Stimulated activated naive CD8-positive, alpha-beta T cell treated with anti-CD3 and anti-CD28 coated beads, Interleukin-15, Interleukin-2, amounts not matched to agents 100 U/mL and 50 U/mL, for 24 hours (primary cell): Measurements from ENCODE around the gene H3-3A.

ENCODE experiments used
- ATAC-seq: fragments of 150-1000 bp; cut with Tn5 transposase; one replicate; pipeline ENCODE4 v1.10.0; 2021
- DNase-seq: peaks from one replicate; pipeline ENCODE4 v3.0.0; 2021

H3-3A gene

GRCh38 chr1:226054519-226055327, 7.8 kb upstream of the H3-3A start:
- no peak for DNase-seq
- no peak for ATAC-seq

GRCh38 chr1:226059709-226060108, 2.8 kb upstream of the H3-3A start:
- ATAC-seq (no peak), DNase-seq (no peak)

GRCh38 chr1:226060427-226060826, 2.1 kb upstream of the H3-3A start:
- no peak for DNase-seq

GRCh38 chr1:226061068-226061840, 1.3 kb upstream of the H3-3A start:
- DNase-seq (no peak), ATAC-seq (no peak)

More at GRCh38 chr1:226060427-226060826, 2.1 kb upstream of the H3-3A start:
- no peak for ATAC-seq

- no peak for DNase-seq
- peak; percentile 42 for ATAC-seq
These were observed 517 bp upstream of the H3-3A start for GRCh38 chr1:226061841-226062557.

GRCh38 chr1:226063224-226063976, 884 bp downstream of the H3-3A start:
- ATAC-seq (peak; percentile 8), DNase-seq (peak; percentile 60)

- ATAC-seq: no peak
- DNase-seq: no peak
These were observed 1.7 kb downstream of the H3-3A start for GRCh38 chr1:226063977-226064815.

GRCh38 chr1:226064816-226065248, 2.3 kb downstream of the H3-3A start:
- peak; percentile 29 for DNase-seq
- no peak for ATAC-seq

- ATAC-seq: no peak
- no peak for DNase-seq
These were observed 4.0 kb downstream of the H3-3A start for GRCh38 chr1:226066415-226067078.

GRCh38 chr1:226069811-226070489, 7.4 kb downstream of the H3-3A start:
- DNase-seq (no peak), ATAC-seq (peak; percentile 84)

GRCh38 chr1:226072347-226072746, 9.8 kb downstream of the H3-3A start:
- ATAC-seq (no peak), DNase-seq (no peak)

GRCh38 chr1:226073184-226073950, 10.9 kb downstream of the H3-3A start:
- DNase-seq: no peak

GRCh38 chr1:226074046-226074445, 11.5 kb downstream of the H3-3A start:
- no peak for DNase-seq
- no peak for ATAC-seq

More at GRCh38 chr1:226073184-226073950, 10.9 kb downstream of the H3-3A start:
- no peak for ATAC-seq

- no peak for DNase-seq
- no peak for ATAC-seq
These were observed 13.9 kb downstream of the H3-3A start for GRCh38 chr1:226076378-226076777.

GRCh38 chr1:226078374-226078773, 15.9 kb downstream of the H3-3A start:
- DNase-seq (no peak), ATAC-seq (no peak)

- no peak for DNase-seq
- no peak for ATAC-seq
These were observed 20.0 kb downstream of the H3-3A start for GRCh38 chr1:226082587-226082917.

- no peak for ATAC-seq
- DNase-seq: no peak
These were observed 20.4 kb downstream of the H3-3A start for GRCh38 chr1:226082959-226083301.

GRCh38 chr1:226083302-226084101, 21.0 kb downstream of the H3-3A start:
- peak; percentile 97 for DNase-seq

More at GRCh38 chr1:226083302-226084101, 21.0 kb downstream of the H3-3A start:
- ATAC-seq: peak; percentile 91
